ENCODE measurements around the gene SLC35F3. TPM values are rescaled to one million over a fixed set of nuclear protein-coding genes. Genes with fewer than 3 reads are reported as not detected.

SLC35F3 gene
- total RNA-seq, 1 experiment from 2014 or later = not detected

- Histone ChIP-seq H3K4me1 (ENCODE audit: low read length) (no peaks in the 10 kb centered on the region), H3K9me2 (replicated peaks; ENCODE audit: insufficient read depth, low read length) (no peaks in the 10 kb centered on the region), H4K20me1 (ENCODE audit: insufficient read depth, low read depth, low read length) (no peaks in the 10 kb centered on the region), H3K79me2 (ENCODE audit: low read length) (no peaks in the 10 kb centered on the region), H3K27me3 (ENCODE audit: low read length) (no peaks in the 10 kb centered on the region), H3K4me3 (ENCODE audit: low read length) (no peak overlapping the region), H3K27ac (ENCODE audit: low read length) (no peak overlapping the region), H3K36me3 (ENCODE audit: insufficient read depth, low read length) (no peaks in the 10 kb centered on the region), H2AFZ (ENCODE audit: low read length) (no peak overlapping the region), H3K4me2 (ENCODE audit: low read depth, low read length, poor library complexity, severe bottlenecking) (no peak overlapping the region), H3K9ac (ENCODE audit: low read length) (no peak overlapping the region), H3K9me3 (ENCODE audit: low read length) (no peaks in the 10 kb centered on the region)
- no peak for DNase-seq
Observed at GRCh38 chr1:234214911-234215892, 310.7 kb downstream of the SLC35F3 start.

- Histone ChIP-seq H3K9me2 (replicated peaks; ENCODE audit: insufficient read depth, low read length) (no peaks in the 10 kb centered on the region), H3K79me2 (ENCODE audit: low read length) (no peaks in the 10 kb centered on the region), H3K4me3 (ENCODE audit: low read length) (no peak overlapping the region), H3K9ac (ENCODE audit: low read length) (no peak overlapping the region), H2AFZ (ENCODE audit: low read length) (no peak overlapping the region), H3K4me2 (ENCODE audit: low read depth, low read length, poor library complexity, severe bottlenecking) (no peak overlapping the region), H4K20me1 (ENCODE audit: insufficient read depth, low read depth, low read length) (no peaks in the 10 kb centered on the region), H3K4me1 (ENCODE audit: low read length) (no peaks in the 10 kb centered on the region), H3K36me3 (ENCODE audit: insufficient read depth, low read length) (no peaks in the 10 kb centered on the region), H3K27ac (ENCODE audit: low read length) (no peak overlapping the region), H3K27me3 (ENCODE audit: low read length) (no peaks in the 10 kb centered on the region), H3K9me3 (ENCODE audit: low read length) (no peaks in the 10 kb centered on the region)
- no peak for DNase-seq
Observed at GRCh38 chr1:234216116-234216703, 311.7 kb downstream of the SLC35F3 start.

- no peaks in the 10 kb centered on the region for H3K36me3 ChIP-seq (ENCODE audit: insufficient read depth, low read length)
- no peak overlapping the region for H3K27ac ChIP-seq (ENCODE audit: low read length)
- no peaks in the 10 kb centered on the region for H3K4me1 ChIP-seq (ENCODE audit: low read length)
- H3K79me2 ChIP-seq (ENCODE audit: low read length) = no peaks in the 10 kb centered on the region
- no peaks in the 10 kb centered on the region for H4K20me1 ChIP-seq (ENCODE audit: insufficient read depth, low read depth, low read length)
- no peak overlapping the region for H2AFZ ChIP-seq (ENCODE audit: low read length)
- no peak overlapping the region for H3K9ac ChIP-seq (ENCODE audit: low read length)
- H3K27me3 ChIP-seq (ENCODE audit: low read length) = no peaks in the 10 kb centered on the region
- DNase-seq = no peak
- no peaks in the 10 kb centered on the region for H3K9me3 ChIP-seq (ENCODE audit: low read length)
- H3K4me2 ChIP-seq (ENCODE audit: low read depth, low read length, poor library complexity, severe bottlenecking) = no peak overlapping the region
- H3K9me2 ChIP-seq (replicated peaks; ENCODE audit: insufficient read depth, low read length) = no peaks in the 10 kb centered on the region
- no peak overlapping the region for H3K4me3 ChIP-seq (ENCODE audit: low read length)
Observed at GRCh38 chr1:234217316-234217840, 312.9 kb downstream of the SLC35F3 start.

GRCh38 chr1:234218078-234218477 is 313.6 kb downstream of the SLC35F3 start:
- Histone ChIP-seq H3K79me2 (ENCODE audit: low read length) (no peaks in the 10 kb centered on the region), H3K36me3 (ENCODE audit: insufficient read depth, low read length) (no peaks in the 10 kb centered on the region)

GRCh38 chr1:234219711-234220110 is 315.2 kb downstream of the SLC35F3 start:
- H3K4me3 ChIP-seq (ENCODE audit: low read length) = no peak overlapping the region
- H3K4me1 ChIP-seq (ENCODE audit: low read length) = no peaks in the 10 kb centered on the region
- no peaks in the 10 kb centered on the region for H3K27me3 ChIP-seq (ENCODE audit: low read length)
- DNase-seq = no peak
- H3K9ac ChIP-seq (ENCODE audit: low read length) = no peak overlapping the region
- no peaks in the 10 kb centered on the region for H4K20me1 ChIP-seq (ENCODE audit: insufficient read depth, low read depth, low read length)
- H3K9me2 ChIP-seq (replicated peaks; ENCODE audit: insufficient read depth, low read length) = no peaks in the 10 kb centered on the region
- H3K9me3 ChIP-seq (ENCODE audit: low read length) = no peaks in the 10 kb centered on the region
- H3K79me2 ChIP-seq (ENCODE audit: low read length) = no peaks in the 10 kb centered on the region
- H3K36me3 ChIP-seq (ENCODE audit: insufficient read depth, low read length) = no peaks in the 10 kb centered on the region
- no peak overlapping the region for H3K4me2 ChIP-seq (ENCODE audit: low read depth, low read length, poor library complexity, severe bottlenecking)
- H3K27ac ChIP-seq (ENCODE audit: low read length) = no peak overlapping the region
- no peak overlapping the region for H2AFZ ChIP-seq (ENCODE audit: low read length)

More at GRCh38 chr1:234218078-234218477, 313.6 kb downstream of the SLC35F3 start:
- Histone ChIP-seq H3K4me3 (ENCODE audit: low read length) (no peak overlapping the region), H3K9me3 (ENCODE audit: low read length) (no peaks in the 10 kb centered on the region), H3K4me2 (ENCODE audit: low read depth, low read length, poor library complexity, severe bottlenecking) (no peak overlapping the region), H3K9ac (ENCODE audit: low read length) (no peak overlapping the region), H3K9me2 (replicated peaks; ENCODE audit: insufficient read depth, low read length) (no peaks in the 10 kb centered on the region), H4K20me1 (ENCODE audit: insufficient read depth, low read depth, low read length) (no peaks in the 10 kb centered on the region), H3K27ac (ENCODE audit: low read length) (no peak overlapping the region), H3K27me3 (ENCODE audit: low read length) (no peaks in the 10 kb centered on the region), H3K4me1 (ENCODE audit: low read length) (no peaks in the 10 kb centered on the region), H2AFZ (ENCODE audit: low read length) (no peak overlapping the region)
- no peak for DNase-seq

GRCh38 chr1:234221601-234222000 is 317.1 kb downstream of the SLC35F3 start:
- Histone ChIP-seq H3K27me3 (ENCODE audit: low read length) (0 out of 2 replicates have a peak, but pooled peaks cover under 1% of the 10 kb centered on the region), H3K9ac (ENCODE audit: low read length) (no peak overlapping the region)

GRCh38 chr1:234222561-234223280 is 318.2 kb downstream of the SLC35F3 start:
- no peak overlapping the region for H3K9ac ChIP-seq (ENCODE audit: low read length)
- no peak overlapping the region for H2AFZ ChIP-seq (ENCODE audit: low read length)
- no peaks in the 10 kb centered on the region for H3K4me1 ChIP-seq (ENCODE audit: low read length)
- H4K20me1 ChIP-seq (ENCODE audit: insufficient read depth, low read depth, low read length) = no peaks in the 10 kb centered on the region
- no peak overlapping the region for H3K4me2 ChIP-seq (ENCODE audit: low read depth, low read length, poor library complexity, severe bottlenecking)
- H3K79me2 ChIP-seq (ENCODE audit: low read length) = no peaks in the 10 kb centered on the region
- H3K27me3 ChIP-seq (ENCODE audit: low read length) = 0 out of 2 replicates have a peak, but pooled peaks cover 3% of the 10 kb centered on the region
- no peak overlapping the region for H3K4me3 ChIP-seq (ENCODE audit: low read length)
- H3K9me2 ChIP-seq (replicated peaks; ENCODE audit: insufficient read depth, low read length) = no peaks in the 10 kb centered on the region
- H3K36me3 ChIP-seq (ENCODE audit: insufficient read depth, low read length) = no peaks in the 10 kb centered on the region
- DNase-seq = no peak
- H3K9me3 ChIP-seq (ENCODE audit: low read length) = no peaks in the 10 kb centered on the region
- no peak overlapping the region for H3K27ac ChIP-seq (ENCODE audit: low read length)

More at GRCh38 chr1:234221601-234222000, 317.1 kb downstream of the SLC35F3 start:
- no peak for DNase-seq
- Histone ChIP-seq H4K20me1 (ENCODE audit: insufficient read depth, low read depth, low read length) (no peaks in the 10 kb centered on the region), H3K4me1 (ENCODE audit: low read length) (no peaks in the 10 kb centered on the region), H3K4me3 (ENCODE audit: low read length) (no peak overlapping the region), H2AFZ (ENCODE audit: low read length) (no peak overlapping the region), H3K9me3 (ENCODE audit: low read length) (no peaks in the 10 kb centered on the region), H3K9me2 (replicated peaks; ENCODE audit: insufficient read depth, low read length) (no peaks in the 10 kb centered on the region), H3K36me3 (ENCODE audit: insufficient read depth, low read length) (no peaks in the 10 kb centered on the region), H3K4me2 (ENCODE audit: low read depth, low read length, poor library complexity, severe bottlenecking) (no peak overlapping the region), H3K79me2 (ENCODE audit: low read length) (no peaks in the 10 kb centered on the region), H3K27ac (ENCODE audit: low read length) (no peak overlapping the region)

All from Karpas-422 (cell line).